Caco-2 (cell line): Measurements from ENCODE around the gene GCM1. TPM values are rescaled to one million over a fixed set of nuclear protein-coding genes. Genes with fewer than 3 reads are reported as not detected.

Experiments
- BruUV-seq: library from RNA; stranded (reverse); fragments of 400-500 nt; replicated peaks from 2 replicates; lab custom pipeline; 2021; lab: Mats Ljungman, UMichigan
- CTCF ChIA-PET: fragments of 300-600 bp; sonication (Branson Sonifier 250); formaldehyde crosslinking; loops from one replicate; lab custom pipeline; 2022; ENCODE audit warnings: antibody characterized with exemption; lab: Charles Lee
- POLR2A ChIA-PET: fragments of 300-600 bp; sonication (Branson Sonifier 250); formaldehyde crosslinking; loops from one replicate; lab custom pipeline; 2022; ENCODE audit warnings: antibody characterized with exemption; lab: Charles Lee
- DNase-seq, 2 experiments: peaks; one replicate each; pipeline versions ENCODE4 v3.0.0 to v3.0.0-alpha.2; 2020 to 2022
- H3K27me3 ChIP-seq: replicated peaks from 2 replicates; pipeline ENCODE4 v1.6.0; 2011; ENCODE audit warnings: low read length; ENCODE audit not compliant: control insufficient read depth, insufficient read depth
- H3K36me3 ChIP-seq: 2 replicates; pipeline ENCODE4 v1.5.1; 2011; ENCODE audit warnings: low read length; ENCODE audit not compliant: control insufficient read depth, insufficient read depth
- H3K4me1 ChIP-seq: fragments of 250-450 bp; sonication (Bioruptor Pico); 2 replicates; pipeline ENCODE4 v1.5.1; 2020; ENCODE audit warnings: mild to moderate bottlenecking
- H3K4me3 ChIP-seq: 2 replicates; pipeline ENCODE4 v1.5.1; 2011; ENCODE audit warnings: low read depth, mild to moderate bottlenecking, control low read depth, low read length
- H3K9me3 ChIP-seq: fragments of 250-450 bp; sonication (Bioruptor Pico); 2 replicates; pipeline ENCODE4 v1.5.1; 2020; ENCODE audit warnings: mild to moderate bottlenecking, moderate library complexity
- H3K27ac Mint-ChIP-seq: one replicate; pipeline ENCODE4 v1.8.0; 2022; ENCODE audit warnings: mixed read lengths; ENCODE audit not compliant: unreplicated experiment
- H3K27me3 Mint-ChIP-seq: one replicate; pipeline ENCODE4 v1.8.0; 2022; ENCODE audit warnings: mixed read lengths; ENCODE audit not compliant: insufficient read depth, unreplicated experiment
- H3K36me3 Mint-ChIP-seq: one replicate; pipeline ENCODE4 v1.8.0; 2022; ENCODE audit warnings: mild to moderate bottlenecking, mixed read lengths; ENCODE audit not compliant: insufficient read depth, unreplicated experiment
- H3K4me1 Mint-ChIP-seq: one replicate; pipeline ENCODE4 v1.8.0; 2022; ENCODE audit warnings: low read depth, mixed read lengths; ENCODE audit not compliant: unreplicated experiment
- H3K4me3 Mint-ChIP-seq: one replicate; pipeline ENCODE4 v1.8.0; 2022; ENCODE audit warnings: mild to moderate bottlenecking, moderate library complexity, mixed read lengths; ENCODE audit not compliant: unreplicated experiment
- H3K9me3 Mint-ChIP-seq: one replicate; pipeline ENCODE4 v1.8.0; 2022; ENCODE audit warnings: mixed read lengths; ENCODE audit not compliant: unreplicated experiment
- CTCF ChIP-seq, 2 experiments: fragments of 200-600 bp in 1 of 2; IDR thresholded peaks; 1 replicate in 1 of 2; 2 replicates in 1 of 2; pipeline versions ENCODE4 v1.5.1 to v1.8.0; 2011 to 2022; ENCODE audit warnings: antibody characterized with exemption in 1 of 2, control low read depth in 1 of 2, inconsistent platforms in 1 of 2, low read depth in 1 of 2, low read length in 1 of 2, mild to moderate bottlenecking in 1 of 2, moderate library complexity in 1 of 2; ENCODE audit not compliant: insufficient read depth in 1 of 2, severe bottlenecking in 1 of 2, unreplicated experiment in 1 of 2
- intact Hi-C: fragments of 100-400 bp; cut with micrococcal nuclease; formaldehyde crosslinking; loops from one replicate; pipeline ENCODE4 v1.10.0; 2022; ENCODE audit not compliant: unreplicated experiment
- total RNA-seq: library from RNA; stranded (reverse); gene quantifications from 2 replicates; pipeline ENCODE4 v1.2.3, GENCODE V29; 2022

Gene GCM1
- total RNA-seq, 1 experiment from 2014 or later = 0.79 TPM

DNA sequence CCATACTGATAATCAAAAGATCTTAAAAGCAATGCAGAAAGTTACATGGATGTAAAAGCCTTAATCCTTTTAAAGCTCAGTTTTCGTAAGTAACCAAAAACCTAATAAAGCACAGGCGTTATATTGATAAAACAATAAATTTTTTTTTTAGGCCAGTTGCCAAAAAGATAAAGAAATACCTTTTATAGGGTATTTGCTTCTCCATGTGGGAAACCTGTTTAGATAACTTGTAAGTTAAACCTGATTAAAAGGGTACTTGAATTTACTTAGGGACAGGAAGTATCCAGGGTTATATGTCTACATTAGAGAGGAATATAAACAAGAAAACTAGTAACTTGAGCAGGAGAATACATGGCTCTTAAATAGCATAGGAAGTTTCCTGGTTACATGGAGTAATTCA is 62.3 kb downstream of the GCM1 start:
- Histone ChIP-seq H3K27me3 (no peaks in the 10 kb centered on the region), H3K9me3 (no peaks in the 10 kb centered on the region), H3K36me3 (no peaks in the 10 kb centered on the region; the same call in 1 of the 2 replicates), H3K4me3 (no peak overlapping the region), H3K4me1 (no peaks in the 10 kb centered on the region)
- DNase-seq = no peak
- TF ChIP-seq CTCF (IDR thresholded peaks at IDR 0.05; ENCODE audit: insufficient read depth in 1 of 2, low read depth in 1 of 2, low read length in 1 of 2, severe bottlenecking in 1 of 2, unreplicated experiment in 1 of 2) = no peak
- BruUV-seq = no TSS peak
- Mint-ChIP-seq H3K4me1 (no peaks in the 10 kb centered on the region), H3K9me3 (no peaks in the 10 kb centered on the region), H3K27ac (no peak overlapping the region), H3K4me3 (no peak overlapping the region), H3K27me3 (no peaks in the 10 kb centered on the region), H3K36me3 (peaks cover 41% of the 10 kb centered on the region)
- CTCF ChIA-PET = no interaction called here
- intact Hi-C loops = no loop called here
- POLR2A ChIA-PET = no interaction called here

DNA sequence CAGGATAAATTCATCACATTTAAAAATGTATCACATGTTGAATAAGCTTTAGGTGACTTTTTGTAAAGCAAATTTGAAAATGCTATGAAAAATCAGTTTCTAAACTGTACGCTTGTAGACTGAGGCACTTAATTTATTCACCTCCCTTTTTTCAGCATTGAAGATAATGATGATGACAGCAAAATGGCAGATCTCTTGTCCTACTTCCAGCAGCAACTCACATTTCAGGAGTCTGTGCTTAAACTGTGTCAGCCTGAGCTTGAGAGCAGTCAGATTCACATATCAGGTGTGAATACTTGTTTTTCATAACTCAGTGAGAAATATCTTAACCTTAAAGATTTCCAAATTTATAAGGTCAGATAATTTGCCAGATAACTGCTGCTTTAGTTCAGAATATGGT is 67.8 kb downstream of the GCM1 start:
- Mint-ChIP-seq H3K9me3 (no peaks in the 10 kb centered on the region), H3K4me1 (no peaks in the 10 kb centered on the region), H3K36me3 (peaks cover 52% of the 10 kb centered on the region), H3K4me3 (no peak overlapping the region), H3K27me3 (no peaks in the 10 kb centered on the region), H3K27ac (no peak overlapping the region)
- H3K27me3 ChIP-seq = no peaks in the 10 kb centered on the region
- H3K4me3 ChIP-seq = no peak overlapping the region
- TF ChIP-seq CTCF (IDR thresholded peaks at IDR 0.05; ENCODE audit: insufficient read depth in 1 of 2, low read depth in 1 of 2, low read length in 1 of 2, severe bottlenecking in 1 of 2, unreplicated experiment in 1 of 2) = no peak
- no peaks in the 10 kb centered on the region for H3K9me3 ChIP-seq
- intact Hi-C loops = no loop called here
- no peaks in the 10 kb centered on the region; the same call in none of the 2 replicates for H3K36me3 ChIP-seq
- no peaks in the 10 kb centered on the region for H3K4me1 ChIP-seq
- CTCF ChIA-PET = no interaction called here
- no TSS peak for BruUV-seq
- no peak for DNase-seq
- POLR2A ChIA-PET = no interaction called here

Other genes starting within 250 kb of the GCM1 start
- gene GSTA3, start 239.1 kb downstream of the GCM1 start, total RNA-seq = not detected in 2 replicates
- 29.5 and 30.3 TPM in 2 replicates for gene GSTA4, start 153.6 kb downstream of the GCM1 start, total RNA-seq
- gene CILK1, start 87.0 kb downstream of the GCM1 start, total RNA-seq = 14.5 and 15.5 TPM in 2 replicates
- gene FBXO9, start 83.4 kb downstream of the GCM1 start, total RNA-seq = 104 and 111 TPM in 2 replicates
- gene ELOVL5, start 200.1 kb upstream of the GCM1 start, total RNA-seq = 70.4 and 75.6 TPM in 2 replicates